ENCODE data around the gene CNIH3. TPM values are rescaled to one million over a fixed set of nuclear protein-coding genes. Genes with fewer than 3 reads are reported as not detected.

Gene CNIH3
- total RNA-seq, 1 donor from 2014 or later: 2.5 TPM

GRCh38 chr1:224670506-224670905 is 54.4 kb downstream of the CNIH3 start:
- no peaks in the 10 kb centered on the region for H4K20me1 ChIP-seq (ENCODE audit: low read depth)
- Mint-ChIP-seq H3K27ac (no peak overlapping the region), H3K4me3 (no peak overlapping the region), H3K4me1 (peaks cover 10% of the 10 kb centered on the region), H3K9me3 (no peaks in the 10 kb centered on the region), H3K36me3 (no peaks in the 10 kb centered on the region), H3K27me3 (ENCODE audit: insufficient read depth, low read depth) (peaks cover 9% of the 10 kb centered on the region)
- no peaks in the 10 kb centered on the region for H3K9me3 ChIP-seq (ENCODE audit: low read depth)
- H3K27ac ChIP-seq: no peak overlapping the region
- TF ChIP-seq, protein P1, sequence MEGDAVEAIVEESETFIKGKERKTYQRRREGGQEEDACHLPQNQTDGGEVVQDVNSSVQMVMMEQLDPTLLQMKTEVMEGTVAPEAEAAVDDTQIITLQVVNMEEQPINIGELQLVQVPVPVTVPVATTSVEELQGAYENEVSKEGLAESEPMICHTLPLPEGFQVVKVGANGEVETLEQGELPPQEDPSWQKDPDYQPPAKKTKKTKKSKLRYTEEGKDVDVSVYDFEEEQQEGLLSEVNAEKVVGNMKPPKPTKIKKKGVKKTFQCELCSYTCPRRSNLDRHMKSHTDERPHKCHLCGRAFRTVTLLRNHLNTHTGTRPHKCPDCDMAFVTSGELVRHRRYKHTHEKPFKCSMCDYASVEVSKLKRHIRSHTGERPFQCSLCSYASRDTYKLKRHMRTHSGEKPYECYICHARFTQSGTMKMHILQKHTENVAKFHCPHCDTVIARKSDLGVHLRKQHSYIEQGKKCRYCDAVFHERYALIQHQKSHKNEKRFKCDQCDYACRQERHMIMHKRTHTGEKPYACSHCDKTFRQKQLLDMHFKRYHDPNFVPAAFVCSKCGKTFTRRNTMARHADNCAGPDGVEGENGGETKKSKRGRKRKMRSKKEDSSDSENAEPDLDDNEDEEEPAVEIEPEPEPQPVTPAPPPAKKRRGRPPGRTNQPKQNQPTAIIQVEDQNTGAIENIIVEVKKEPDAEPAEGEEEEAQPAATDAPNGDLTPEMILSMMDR (IDR thresholded peaks at IDR 0.05): no peak
- TF ChIP-seq EZH2 (IDR thresholded peaks at IDR 0.05) (no peak), EZH2phosphoT487 (IDR thresholded peaks at IDR 0.05) (no peak)
- H3K27me3 ChIP-seq: no peaks in the 10 kb centered on the region
- H3F3A ChIP-seq (ENCODE audit: low read depth): no peaks in the 10 kb centered on the region
- H3K79me2 ChIP-seq (ENCODE audit: low read depth): no peaks in the 10 kb centered on the region
- no peaks in the 10 kb centered on the region for H3K4me1 ChIP-seq
- H3K4me3 ChIP-seq: no peak overlapping the region
- no peak for DNase-seq (ENCODE audit: low spot score)
- H3K4me2 ChIP-seq: no peak overlapping the region
- H3K36me3 ChIP-seq: no peaks in the 10 kb centered on the region
- H2AFZ ChIP-seq (replicated peaks): no peak overlapping the region
- H3K9ac ChIP-seq: no peak overlapping the region

DNA sequence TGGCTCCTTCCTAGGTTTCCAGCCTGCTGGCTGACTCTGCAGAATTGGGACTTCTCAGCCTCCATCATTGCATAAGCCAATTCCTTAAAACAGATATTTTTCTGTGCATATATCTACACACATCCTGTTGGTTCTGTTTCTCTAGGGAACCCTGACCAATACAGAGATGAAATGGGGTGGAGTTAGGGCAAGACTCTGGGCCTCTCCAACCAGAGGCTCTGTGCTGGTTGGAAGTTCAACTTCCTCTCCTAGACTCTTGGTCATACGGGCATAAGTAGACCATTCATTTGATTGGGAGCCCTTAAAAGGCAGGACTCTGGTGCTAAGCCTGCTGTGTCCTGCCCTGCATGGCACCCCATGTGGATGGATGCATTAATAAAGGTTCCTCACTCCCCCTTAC is 55.0 kb downstream of the CNIH3 start:
- no peak for TF ChIP-seq EZH2 (IDR thresholded peaks at IDR 0.05)
- TF ChIP-seq EZH2phosphoT487 (IDR thresholded peaks at IDR 0.05): no peak
- TF ChIP-seq, protein P1 (IDR thresholded peaks at IDR 0.05): no peak
- Histone ChIP-seq H3K27me3 (no peaks in the 10 kb centered on the region), H3K4me1 (no peaks in the 10 kb centered on the region), H3K79me2 (ENCODE audit: low read depth) (no peaks in the 10 kb centered on the region), H3K36me3 (no peaks in the 10 kb centered on the region), H4K20me1 (ENCODE audit: low read depth) (no peaks in the 10 kb centered on the region), H2AFZ (replicated peaks) (no peak overlapping the region), H3K9ac (no peak overlapping the region), H3K9me3 (ENCODE audit: low read depth) (no peaks in the 10 kb centered on the region), H3F3A (ENCODE audit: low read depth) (no peaks in the 10 kb centered on the region), H3K4me3 (no peak overlapping the region), H3K4me2 (no peak overlapping the region), H3K27ac (no peak overlapping the region)
- no peak overlapping the region for H3K4me3 Mint-ChIP-seq
- no peaks in the 10 kb centered on the region for H3K36me3 Mint-ChIP-seq
- no peak overlapping the region for H3K27ac Mint-ChIP-seq
- no peaks in the 10 kb centered on the region for H3K9me3 Mint-ChIP-seq
- H3K4me1 Mint-ChIP-seq: peaks cover 13% of the 10 kb centered on the region
- DNase-seq (ENCODE audit: low spot score): no peak
- peaks cover 9% of the 10 kb centered on the region for H3K27me3 Mint-ChIP-seq (ENCODE audit: insufficient read depth, low read depth)

- H3F3A ChIP-seq (ENCODE audit: low read depth): no peaks in the 10 kb centered on the region
- TF ChIP-seq, protein P1 (IDR thresholded peaks at IDR 0.05): no peak
- no peak for TF ChIP-seq EZH2phosphoT487 (IDR thresholded peaks at IDR 0.05)
- TF ChIP-seq EZH2 (IDR thresholded peaks at IDR 0.05): no peak
- Mint-ChIP-seq H3K27ac (no peak overlapping the region), H3K27me3 (ENCODE audit: insufficient read depth, low read depth) (peaks cover 7% of the 10 kb centered on the region), H3K9me3 (no peaks in the 10 kb centered on the region), H3K4me3 (no peak overlapping the region), H3K4me1 (peaks cover 19% of the 10 kb centered on the region), H3K36me3 (no peaks in the 10 kb centered on the region)
- no peak overlapping the region for H2AFZ ChIP-seq (replicated peaks)
- H3K27me3 ChIP-seq: no peaks in the 10 kb centered on the region
- H3K9me3 ChIP-seq (ENCODE audit: low read depth): no peaks in the 10 kb centered on the region
- no peak overlapping the region for H3K4me3 ChIP-seq
- no peaks in the 10 kb centered on the region for H4K20me1 ChIP-seq (ENCODE audit: low read depth)
- H3K79me2 ChIP-seq (ENCODE audit: low read depth): no peaks in the 10 kb centered on the region
- H3K4me2 ChIP-seq: no peak overlapping the region
- H3K36me3 ChIP-seq: no peaks in the 10 kb centered on the region
- H3K4me1 ChIP-seq: no peaks in the 10 kb centered on the region
- no peak overlapping the region for H3K9ac ChIP-seq
- DNase-seq (ENCODE audit: low spot score): no peak
- H3K27ac ChIP-seq: no peak overlapping the region
Observed at GRCh38 chr1:224673141-224673540, 57.0 kb downstream of the CNIH3 start.
